Inflammatory macrophage treated with lipopolysaccharide for 1 hour (primary cell): ENCODE measurements around the gene PMPCB.
A peak's percentile ranks its signal among the peaks of the same experiment; 100 is the strongest.
"Not testable (repeated sequence)": the region's sequence is repeated elsewhere in the genome, so short reads cannot be mapped to it uniquely, and the experiment has no call there.

Experiments
- DNase-seq, 2 donors: peaks; one replicate each; pipeline ENCODE4 v3.0.0-alpha.2; 2020 to 2022

PMPCB gene

GRCh38 chr7:103296901-103297836, at the start of gene PMPCB:
PMPCB (plus strand) TSS chr7:103297435; CDS start chr7:103297460, 25 bp downstream.
- DNase-seq, result peak; percentile 83 to 99

GRCh38 chr7:103253699-103254506, 43.3 kb upstream of the PMPCB start:
- DNase-seq, result not testable (repeated sequence)

- not testable (repeated sequence) for DNase-seq
These were observed 33.2 kb upstream of the PMPCB start for GRCh38 chr7:103264054-103264453.

GRCh38 chr7:103266229-103266628, 31.0 kb upstream of the PMPCB start:
- not testable (repeated sequence) for DNase-seq

GRCh38 chr7:103273374-103273773, 23.9 kb upstream of the PMPCB start:
- DNase-seq, result not testable (repeated sequence)

- not testable (repeated sequence) for DNase-seq
These were observed 22.4 kb upstream of the PMPCB start for GRCh38 chr7:103274867-103275266.

GRCh38 chr7:103278195-103278594, 19.0 kb upstream of the PMPCB start:
- not testable (repeated sequence) for DNase-seq

GRCh38 chr7:103279636-103279962, 17.6 kb upstream of the PMPCB start:
- DNase-seq, result not testable (repeated sequence)

GRCh38 chr7:103279963-103280802, 17.1 kb upstream of the PMPCB start:
- DNase-seq, result peak; percentile 35 to 53

- not testable (repeated sequence) for DNase-seq
These were observed 16.5 kb upstream of the PMPCB start for GRCh38 chr7:103280803-103281155.

- not testable (repeated sequence) for DNase-seq
These were observed 14.3 kb upstream of the PMPCB start for GRCh38 chr7:103282802-103283427.

GRCh38 chr7:103292122-103292521, 5.1 kb upstream of the PMPCB start:
- no peak for DNase-seq

GRCh38 chr7:103293526-103293925, 3.7 kb upstream of the PMPCB start:
- DNase-seq, result no peak

GRCh38 chr7:103297837-103298179, 573 bp downstream of the PMPCB start:
- DNase-seq, result no peak

GRCh38 chr7:103299660-103300059, 2.4 kb downstream of the PMPCB start:
- no peak for DNase-seq

GRCh38 chr7:103301441-103301840, 4.2 kb downstream of the PMPCB start:
- DNase-seq, result peak in 1 of 2 donors; percentile 47

GRCh38 chr7:103307503-103308231, 10.4 kb downstream of the PMPCB start:
- DNase-seq, result no peak

- no peak for DNase-seq
These were observed 17.6 kb downstream of the PMPCB start for GRCh38 chr7:103314852-103315251.

- no peak for DNase-seq
These were observed 19.2 kb downstream of the PMPCB start for GRCh38 chr7:103316380-103316941.

- DNase-seq, result no peak
These were observed 19.8 kb downstream of the PMPCB start for GRCh38 chr7:103317009-103317408.

GRCh38 chr7:103325744-103326143, 28.5 kb downstream of the PMPCB start:
- no peak for DNase-seq
